GM18861 (cell line): Measurements from ENCODE around the gene AKIRIN2.

ENCODE experiments used
- ATAC-seq: cut with Tn5 transposase; IDR thresholded peaks from one replicate; pipeline ENCODE4 v1.9.1; 2021; ENCODE audit not compliant: unreplicated experiment

Gene AKIRIN2

DNA sequence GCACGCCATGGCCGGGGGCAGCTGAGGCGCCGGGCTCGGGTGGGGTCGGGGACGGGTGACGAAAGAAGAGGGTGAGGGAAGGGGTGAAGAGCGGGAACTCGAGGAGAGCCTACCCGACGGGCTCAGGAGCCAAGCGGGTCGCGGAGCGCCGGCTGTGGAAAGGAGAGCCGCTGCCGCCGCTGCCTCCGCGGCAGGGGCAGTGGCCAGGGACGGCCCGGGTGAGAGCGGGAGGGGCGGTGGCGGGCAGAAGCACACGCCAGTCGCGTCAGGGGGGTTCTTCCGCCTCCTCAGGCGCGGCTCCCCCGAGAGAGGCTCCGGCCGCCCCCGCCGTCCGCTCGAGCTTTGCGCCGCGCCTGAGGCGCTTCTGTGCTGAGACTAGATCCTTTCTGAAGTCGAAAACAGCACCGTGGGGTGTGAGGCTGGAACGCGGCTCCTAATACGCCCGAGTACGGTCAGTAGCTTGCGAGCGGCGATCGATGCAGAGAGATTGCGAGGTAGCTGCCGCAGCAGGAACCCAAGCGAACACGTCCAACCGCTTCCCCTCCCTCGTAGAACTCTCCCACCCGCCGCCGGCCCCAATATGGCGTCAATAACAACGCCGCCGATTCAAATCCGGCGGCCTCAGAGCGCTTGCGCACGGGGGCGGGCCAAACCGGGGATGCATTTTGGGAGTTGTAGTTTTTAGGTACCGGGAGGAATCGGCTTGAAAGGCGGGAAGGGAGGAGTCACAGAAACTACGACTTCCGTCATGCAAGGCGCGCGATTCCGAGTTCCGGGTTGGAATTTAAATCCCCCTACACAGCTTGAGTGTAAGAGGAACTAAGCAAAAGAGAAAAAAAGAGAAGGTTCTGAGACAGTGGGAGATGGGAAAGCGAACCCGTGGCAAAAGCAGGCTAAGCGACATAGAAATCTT lies at the start of gene AKIRIN2:
Gene AKIRIN2 (minus strand): TSS at position 558 of the 913 bp plus-strand sequence. CDS start 549 bp downstream, at position 9.
- ATAC-seq: peak; percentile 56

DNA sequence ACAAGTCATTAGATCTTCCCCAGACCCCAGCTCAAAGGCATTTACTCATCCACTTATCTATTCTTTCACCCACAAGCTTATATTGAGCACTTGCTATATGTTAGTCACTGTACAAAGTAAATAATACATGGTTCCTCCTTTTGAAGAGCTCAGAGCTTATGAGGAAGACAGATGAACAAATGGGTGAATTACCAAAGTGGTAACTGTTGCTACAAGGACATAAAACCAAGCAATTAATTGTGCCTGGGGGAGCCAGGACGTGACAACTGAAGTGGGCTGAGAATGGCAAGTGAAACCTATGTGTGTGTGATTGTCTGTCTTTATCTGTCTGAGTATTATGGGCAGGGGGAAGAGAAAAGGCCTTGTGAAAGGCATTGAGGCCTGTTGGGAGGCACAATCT lies 45.6 kb upstream of the AKIRIN2 start:
- ATAC-seq: no peak

- ATAC-seq: no peak
These were observed 44.1 kb upstream of the AKIRIN2 start for GRCh38 chr6:87745966-87746721.

GRCh38 chr6:87743454-87743853 lies 41.4 kb upstream of the AKIRIN2 start:
- ATAC-seq: no peak

DNA sequence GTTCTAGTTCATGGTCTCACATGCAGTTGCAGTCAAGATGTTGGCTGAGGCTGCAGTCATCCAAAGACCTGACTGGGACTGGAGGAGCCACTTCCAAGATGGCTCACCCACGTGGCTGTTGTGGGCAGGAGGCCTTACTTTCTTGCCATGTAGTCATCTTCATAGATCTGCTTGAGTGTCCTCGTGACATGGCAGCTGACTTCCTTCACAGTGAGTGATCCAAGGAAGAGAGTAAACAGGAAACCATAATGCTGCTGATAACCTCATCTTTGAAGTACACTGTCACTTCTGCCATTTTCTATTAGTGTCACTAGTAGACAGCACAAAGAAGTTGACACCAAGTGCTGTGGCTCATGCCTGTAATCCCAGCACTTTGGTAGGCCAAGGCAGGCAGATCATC lies 40.1 kb upstream of the AKIRIN2 start:
- ATAC-seq: peak; percentile 70

- no peak for ATAC-seq
These were observed 39.1 kb upstream of the AKIRIN2 start for GRCh38 chr6:87741001-87741650.

DNA sequence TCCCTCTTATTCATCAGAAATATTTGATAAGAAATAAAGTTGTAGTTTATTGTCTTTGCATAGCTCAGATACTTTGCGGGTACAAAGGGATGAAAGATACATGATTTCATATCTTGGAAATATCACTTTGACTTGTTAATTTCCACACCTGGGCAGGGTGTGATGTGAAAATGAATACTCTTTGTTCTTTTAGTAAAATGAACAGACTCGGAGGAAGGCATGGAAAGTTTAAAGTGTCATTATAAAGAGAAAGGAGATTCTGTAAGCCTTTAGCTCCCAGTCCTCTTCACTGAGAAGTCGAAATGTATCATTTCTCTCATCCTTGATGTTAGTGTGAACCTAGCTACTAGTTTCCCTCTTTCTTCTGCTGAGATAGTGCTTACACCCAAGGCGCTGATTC lies 36.7 kb upstream of the AKIRIN2 start:
- ATAC-seq: no peak

DNA sequence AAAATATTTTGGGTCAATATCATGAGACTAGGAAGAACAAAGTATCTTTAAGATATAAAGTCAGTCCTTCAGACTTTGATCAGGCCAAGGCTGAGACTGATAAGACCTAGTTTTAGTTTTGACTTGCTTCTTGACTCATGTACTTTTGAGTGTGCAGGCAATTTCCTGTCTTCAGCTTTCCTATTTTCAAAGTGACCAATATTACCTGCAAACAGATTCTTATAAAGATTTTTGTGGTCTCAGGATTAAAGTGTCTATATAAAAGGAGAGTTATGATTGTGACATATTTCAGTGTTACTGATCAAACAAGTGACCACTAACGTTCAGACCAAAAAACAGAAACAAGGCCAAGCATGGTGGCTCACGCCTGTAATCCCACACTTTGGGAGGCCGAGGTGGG lies 36.0 kb upstream of the AKIRIN2 start:
- no peak for ATAC-seq

DNA sequence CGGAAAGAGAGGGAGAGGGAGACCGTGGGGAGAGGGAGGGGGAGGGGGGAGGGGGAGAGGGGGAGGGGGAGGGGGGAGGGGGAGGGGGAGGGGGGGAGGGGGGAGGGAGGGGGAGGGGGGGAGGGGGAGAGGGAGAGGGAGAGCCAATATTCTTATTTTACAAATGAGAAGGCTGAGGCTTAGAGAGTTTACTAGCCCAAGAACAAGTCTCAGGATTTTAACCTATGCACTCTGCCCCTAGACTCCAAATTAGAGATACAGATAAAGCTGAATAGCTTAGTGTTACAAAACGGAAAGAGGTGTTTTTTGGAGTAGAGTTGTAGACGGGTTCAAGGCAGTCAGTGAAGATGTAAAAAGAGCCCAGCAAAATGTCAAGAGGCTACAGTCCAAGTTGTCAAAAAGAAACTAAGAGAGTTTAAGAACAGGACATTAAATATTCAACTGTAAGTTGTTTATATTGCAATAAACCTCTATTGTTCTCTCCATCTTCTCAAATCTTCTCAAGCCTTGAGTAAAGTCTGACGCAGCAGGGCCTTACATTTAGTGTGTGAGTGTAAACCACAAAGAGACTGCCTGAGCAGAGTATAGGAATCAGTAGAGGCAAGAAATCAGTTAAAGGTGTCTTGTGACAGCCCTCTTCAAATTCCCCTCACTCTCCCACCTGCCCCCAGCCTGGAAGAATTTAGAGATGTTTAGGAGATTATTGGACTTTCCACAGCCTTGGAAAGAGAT lies 34.9 kb upstream of the AKIRIN2 start:
- ATAC-seq: no peak

GRCh38 chr6:87731818-87732661 lies 30.0 kb upstream of the AKIRIN2 start:
- peak; percentile 74 for ATAC-seq

GRCh38 chr6:87731080-87731479 lies 29.0 kb upstream of the AKIRIN2 start:
- no peak for ATAC-seq

- no peak for ATAC-seq
These were observed 28.1 kb upstream of the AKIRIN2 start for GRCh38 chr6:87729965-87730719.

GRCh38 chr6:87728706-87729105 lies 26.7 kb upstream of the AKIRIN2 start:
- ATAC-seq: no peak

DNA sequence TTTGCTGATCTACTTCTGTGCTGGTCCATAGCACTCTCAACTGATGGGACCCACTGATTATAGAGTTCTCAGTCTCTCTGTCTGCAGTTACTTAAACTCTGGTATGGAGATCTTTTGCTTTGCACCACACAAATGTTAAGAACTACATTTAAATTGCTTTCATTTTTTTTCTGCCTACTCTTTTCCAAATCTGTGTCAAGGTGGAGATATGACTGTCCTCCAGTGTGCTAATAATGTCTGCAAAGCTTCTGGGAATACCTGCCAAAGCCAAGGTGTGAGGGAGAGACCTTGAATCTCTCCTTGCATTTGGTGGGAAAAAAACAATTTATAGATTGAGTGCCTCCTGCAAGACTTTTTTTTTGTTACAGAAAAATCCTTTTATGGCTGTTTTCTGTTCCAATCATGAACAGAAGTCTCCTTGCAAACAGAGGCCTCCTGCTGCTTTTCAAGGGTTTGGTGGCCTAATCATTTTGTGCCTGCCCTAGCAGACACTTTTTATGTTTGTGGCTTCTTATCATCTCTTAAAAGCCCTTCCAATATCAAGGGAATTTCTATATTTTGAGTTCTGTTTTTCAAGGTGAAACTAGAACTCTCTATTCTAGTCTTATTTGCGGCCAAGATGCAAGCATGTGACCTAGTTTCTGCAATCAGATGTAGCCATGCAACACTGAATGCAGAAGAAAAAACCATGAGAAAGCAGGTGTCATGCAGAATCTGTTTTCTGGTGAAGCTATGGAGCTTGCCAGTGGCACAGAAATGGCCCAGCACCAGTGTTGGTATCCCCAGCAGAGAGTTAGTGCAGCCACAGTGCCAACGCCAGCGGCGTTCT lies 23.2 kb upstream of the AKIRIN2 start:
- ATAC-seq: peak; percentile 72

- ATAC-seq: no peak
These were observed 21.4 kb upstream of the AKIRIN2 start for GRCh38 chr6:87723170-87724078.

- no peak for ATAC-seq
These were observed 20.6 kb upstream of the AKIRIN2 start for GRCh38 chr6:87722540-87723169.

- ATAC-seq: no peak
These were observed 19.3 kb upstream of the AKIRIN2 start for GRCh38 chr6:87721311-87721710.
